ENCODE results near the gene C17orf107.
A peak's percentile ranks its signal among the peaks of the same experiment; 100 is the strongest.
"Not testable (repeated sequence)": the region's sequence is repeated elsewhere in the genome, so short reads cannot be mapped to it uniquely, and the experiment has no call there.

C17orf107 gene

GRCh38 chr17:4908711-4909496, 9.6 kb downstream of the C17orf107 start:
- DNase-seq = peak; percentile 89
- no peaks in the 10 kb centered on the region for H3K27me3 ChIP-seq (replicated peaks)
- no peak overlapping the region for H3K4me3 ChIP-seq (ENCODE audit: low read depth, low read length)
- TF ChIP-seq CTCF (IDR thresholded peaks at IDR 0.05; ENCODE audit: low read depth, low read length, missing control alignments) = peak; percentile 92
- in situ Hi-C loops (cut with HindIII; ENCODE audit: low pct_ligation_motif_present, low sequenced_read_pairs) = no loop called here
- H3K27ac ChIP-seq = no peak overlapping the region
- H3K36me3 ChIP-seq (replicated peaks) = no peaks in the 10 kb centered on the region

- H3K36me3 ChIP-seq (replicated peaks) = no peaks in the 10 kb centered on the region
- no peak overlapping the region for H3K27ac ChIP-seq
- no peak overlapping the region for H3K4me3 ChIP-seq (ENCODE audit: low read depth, low read length)
- in situ Hi-C loops (cut with HindIII; ENCODE audit: low pct_ligation_motif_present, low sequenced_read_pairs) = no loop called here
- no peak for DNase-seq
- no peak for TF ChIP-seq CTCF (IDR thresholded peaks at IDR 0.05; ENCODE audit: low read depth, low read length, missing control alignments)
- H3K27me3 ChIP-seq (replicated peaks) = no peaks in the 10 kb centered on the region
Observed at GRCh38 chr17:4913994-4914393, 14.7 kb downstream of the C17orf107 start.

- in situ Hi-C loops (cut with HindIII; ENCODE audit: low pct_ligation_motif_present, low sequenced_read_pairs); H3K4me3 ChIP-seq (ENCODE audit: low read depth, low read length); H3K36me3 ChIP-seq (replicated peaks); DNase-seq; H3K27ac ChIP-seq; H3K27me3 ChIP-seq (replicated peaks): not testable (repeated sequence)
Observed at GRCh38 chr17:4914551-4914950, 15.2 kb downstream of the C17orf107 start.

- no peak for DNase-seq
- Histone ChIP-seq H3K36me3 (replicated peaks) (no peaks in the 10 kb centered on the region), H3K27ac (no peak overlapping the region), H3K27me3 (replicated peaks) (no peaks in the 10 kb centered on the region), H3K4me3 (ENCODE audit: low read depth, low read length) (no peak overlapping the region)
- no peak for TF ChIP-seq CTCF (IDR thresholded peaks at IDR 0.05; ENCODE audit: low read depth, low read length, missing control alignments)
- in situ Hi-C loops (cut with HindIII; ENCODE audit: low pct_ligation_motif_present, low sequenced_read_pairs) = no loop called here
Observed at GRCh38 chr17:4919511-4920047, 20.2 kb downstream of the C17orf107 start.

GRCh38 chr17:4920351-4921048, 21.2 kb downstream of the C17orf107 start:
- in situ Hi-C loops (cut with HindIII; ENCODE audit: low pct_ligation_motif_present, low sequenced_read_pairs) = no loop called here
- no peak for TF ChIP-seq CTCF (IDR thresholded peaks at IDR 0.05; ENCODE audit: low read depth, low read length, missing control alignments)

GRCh38 chr17:4921320-4921719, 22.0 kb downstream of the C17orf107 start:
- no peak for TF ChIP-seq CTCF (IDR thresholded peaks at IDR 0.05; ENCODE audit: low read depth, low read length, missing control alignments)
- in situ Hi-C loops (cut with HindIII; ENCODE audit: low pct_ligation_motif_present, low sequenced_read_pairs) = no loop called here
- Histone ChIP-seq H3K27ac (no peak overlapping the region), H3K27me3 (replicated peaks) (no peaks in the 10 kb centered on the region), H3K4me3 (ENCODE audit: low read depth, low read length) (no peak overlapping the region), H3K36me3 (replicated peaks) (no peaks in the 10 kb centered on the region)
- no peak for DNase-seq

More at GRCh38 chr17:4920351-4921048, 21.2 kb downstream of the C17orf107 start:
- DNase-seq = no peak
- no peaks in the 10 kb centered on the region for H3K36me3 ChIP-seq (replicated peaks)
- H3K27me3 ChIP-seq (replicated peaks) = no peaks in the 10 kb centered on the region
- H3K4me3 ChIP-seq (ENCODE audit: low read depth, low read length) = no peak overlapping the region
- H3K27ac ChIP-seq = no peak overlapping the region

GRCh38 chr17:4926577-4927335, 27.4 kb downstream of the C17orf107 start:
- H3K27me3 ChIP-seq (replicated peaks); H3K36me3 ChIP-seq (replicated peaks); in situ Hi-C loops (cut with HindIII; ENCODE audit: low pct_ligation_motif_present, low sequenced_read_pairs); H3K4me3 ChIP-seq (ENCODE audit: low read depth, low read length); DNase-seq; H3K27ac ChIP-seq: not testable (repeated sequence)

All from brain microvascular endothelial cell (primary cell).